ENCODE data around the gene DCP2.
A peak's percentile ranks its signal among the peaks of the same experiment; 100 is the strongest.

The DCP2 gene

GRCh38 chr5:113048931-113049330 is 72.3 kb downstream of the DCP2 start:
- no peak for DNase-seq

GRCh38 chr5:113050721-113051382 is 74.3 kb downstream of the DCP2 start:
- no peak for DNase-seq

GRCh38 chr5:113052041-113052795 is 75.6 kb downstream of the DCP2 start:
- no peak for DNase-seq

GRCh38 chr5:113053511-113053995 is 77.0 kb downstream of the DCP2 start:
- DNase-seq = no peak

GRCh38 chr5:113054899-113055298 is 78.3 kb downstream of the DCP2 start:
- DNase-seq = no peak

GRCh38 chr5:113056988-113057387 is 80.4 kb downstream of the DCP2 start:
- DNase-seq = no peak

- DNase-seq = peak in 1 of 2 experiments; percentile 11
Observed at GRCh38 chr5:113057557-113057984, 81.0 kb downstream of the DCP2 start.

- no peak for DNase-seq
Observed at GRCh38 chr5:113058269-113058668, 81.7 kb downstream of the DCP2 start.

- DNase-seq = no peak
Observed at GRCh38 chr5:113058706-113059226, 82.2 kb downstream of the DCP2 start.

GRCh38 chr5:113059232-113060040 is 82.8 kb downstream of the DCP2 start:
- peak in 1 of 2 experiments; percentile 33 for DNase-seq

GRCh38 chr5:113060408-113061025 is 83.9 kb downstream of the DCP2 start:
- DNase-seq = no peak

- peak; percentile 23 to 73 for DNase-seq
Observed at GRCh38 chr5:113061846-113062780, 85.5 kb downstream of the DCP2 start.

GRCh38 chr5:113062869-113063508 is 86.4 kb downstream of the DCP2 start:
- no peak for DNase-seq

GRCh38 chr5:113063927-113064326 is 87.3 kb downstream of the DCP2 start:
- no peak for DNase-seq

GRCh38 chr5:113064806-113065205 is 88.2 kb downstream of the DCP2 start:
- DNase-seq = no peak

- no peak for DNase-seq
Observed at GRCh38 chr5:113065626-113066025, 89.0 kb downstream of the DCP2 start.

- no peak for DNase-seq
Observed at GRCh38 chr5:113067635-113068344, 91.2 kb downstream of the DCP2 start.

- no peak for DNase-seq
Observed at GRCh38 chr5:113068559-113068958, 92.0 kb downstream of the DCP2 start.
